ENCODE results near the gene FYB1. TPM values are rescaled to one million over a fixed set of nuclear protein-coding genes. Genes with fewer than 3 reads are reported as not detected.

Gene FYB1
- total RNA-seq, 1 experiment from 2014 or later = not detected

- Histone ChIP-seq H3K14ac (ENCODE audit: insufficient read depth, low read length) (no peak overlapping the region), H2BK120ac (ENCODE audit: low read depth, low read length, poor library complexity, severe bottlenecking) (no peak overlapping the region), H3K79me1 (ENCODE audit: insufficient read depth, low read depth, low read length, poor library complexity, severe bottlenecking) (no peaks in the 10 kb centered on the region), H2BK20ac (ENCODE audit: low read depth, low read length, poor library complexity, severe bottlenecking) (no peak overlapping the region), H3K27ac (ENCODE audit: insufficient read length, low read depth, low read length) (no peak overlapping the region), H2AFZ (ENCODE audit: low read length) (no peak overlapping the region), H3K79me2 (ENCODE audit: insufficient read depth, low read length) (no peaks in the 10 kb centered on the region), H4K5ac (ENCODE audit: insufficient read length, low read depth, low read length) (no peak overlapping the region), H3K56ac (ENCODE audit: insufficient read length, low read depth, low read length) (no peak overlapping the region), H3K4me2 (ENCODE audit: insufficient read depth, insufficient read length, low read length) (no peak overlapping the region), H3K23ac (ENCODE audit: insufficient read length, low read depth, low read length) (no peak overlapping the region), H2BK15ac (ENCODE audit: low read depth, low read length) (no peak overlapping the region), H4K8ac (replicated peaks; ENCODE audit: insufficient read length, low read depth, low read length) (no peak overlapping the region), H3K9me3 (ENCODE audit: control insufficient read depth, low read depth, low read length) (no peaks in the 10 kb centered on the region), H3K18ac (ENCODE audit: insufficient read length, low read depth, low read length) (no peak overlapping the region), H2BK12ac (ENCODE audit: insufficient read length, low read depth, low read length) (no peak overlapping the region), H2AK5ac (ENCODE audit: insufficient read length, low read length) (no peak overlapping the region), H3K4me1 (ENCODE audit: insufficient read depth, low read length) (no peaks in the 10 kb centered on the region), H3K27me3 (ENCODE audit: insufficient read depth, low read length) (no peaks in the 10 kb centered on the region), H4K91ac (ENCODE audit: insufficient read length, low read depth, low read length) (no peak overlapping the region), H3K23me2 (ENCODE audit: insufficient read length, low read depth, low read length, poor library complexity, severe bottlenecking) (no peaks in the 10 kb centered on the region), H4K20me1 (ENCODE audit: control insufficient read depth, insufficient read depth, insufficient read length) (no peaks in the 10 kb centered on the region), H3K4ac (ENCODE audit: low read depth, low read length) (no peak overlapping the region), H3T11ph (ENCODE audit: low read length) (no peak overlapping the region), H3K9ac (ENCODE audit: extremely low read depth, insufficient read length, low read length) (no peak overlapping the region), H2BK5ac (ENCODE audit: insufficient read length, low read length) (no peak overlapping the region)
- Mint-ChIP-seq H3K27me3 (ENCODE audit: low read depth) (no peaks in the 10 kb centered on the region), H3K4me1 (no peaks in the 10 kb centered on the region), H3K9me3 (no peaks in the 10 kb centered on the region), H3K27ac (no peak overlapping the region), H3K36me3 (ENCODE audit: insufficient read depth in 1 of 3, low read depth in 3 of 3) (no peaks in the 10 kb centered on the region), H3K4me3 (no peak overlapping the region)
- TF ChIP-seq, protein P1, sequence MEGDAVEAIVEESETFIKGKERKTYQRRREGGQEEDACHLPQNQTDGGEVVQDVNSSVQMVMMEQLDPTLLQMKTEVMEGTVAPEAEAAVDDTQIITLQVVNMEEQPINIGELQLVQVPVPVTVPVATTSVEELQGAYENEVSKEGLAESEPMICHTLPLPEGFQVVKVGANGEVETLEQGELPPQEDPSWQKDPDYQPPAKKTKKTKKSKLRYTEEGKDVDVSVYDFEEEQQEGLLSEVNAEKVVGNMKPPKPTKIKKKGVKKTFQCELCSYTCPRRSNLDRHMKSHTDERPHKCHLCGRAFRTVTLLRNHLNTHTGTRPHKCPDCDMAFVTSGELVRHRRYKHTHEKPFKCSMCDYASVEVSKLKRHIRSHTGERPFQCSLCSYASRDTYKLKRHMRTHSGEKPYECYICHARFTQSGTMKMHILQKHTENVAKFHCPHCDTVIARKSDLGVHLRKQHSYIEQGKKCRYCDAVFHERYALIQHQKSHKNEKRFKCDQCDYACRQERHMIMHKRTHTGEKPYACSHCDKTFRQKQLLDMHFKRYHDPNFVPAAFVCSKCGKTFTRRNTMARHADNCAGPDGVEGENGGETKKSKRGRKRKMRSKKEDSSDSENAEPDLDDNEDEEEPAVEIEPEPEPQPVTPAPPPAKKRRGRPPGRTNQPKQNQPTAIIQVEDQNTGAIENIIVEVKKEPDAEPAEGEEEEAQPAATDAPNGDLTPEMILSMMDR (conservative IDR thresholded peaks at IDR 0.05) = no peak
- no peak for DNase-seq
- no CpG with 5 or more reads among the region's 11 CpGs for WGBS (ENCODE audit: extremely low coverage, insufficient read length, low lambda C conversion rate)
These were observed 16.6 kb downstream of the FYB1 start for GRCh38 chr5:39202597-39203274.

Measured in H9 (cell line).